GM12891 (cell line): Measurements from ENCODE around the gene SPG11.

ENCODE experiments used
- POLR2A ChIP-seq: IDR thresholded peaks from 2 replicates; pipeline ENCODE4 v1.6.1; 2011; ENCODE audit warnings: low read depth, low read length, control low read depth
- TAF1 ChIP-seq: IDR thresholded peaks from 2 replicates; pipeline ENCODE4 v1.6.1; 2011; ENCODE audit warnings: low read depth, low read length, control low read depth

- TF ChIP-seq POLR2A (no peak), TAF1 (no peak)
Observed at GRCh38 chr15:44591326-44591725, 72.1 kb downstream of the SPG11 start.
